Right lung (tissue), 10 donors: ENCODE results near the gene MZT1. TPM values are rescaled to one million over a fixed set of nuclear protein-coding genes. Genes with fewer than 3 reads are reported as not detected.
"Not testable (repeated sequence)": the region's sequence is repeated elsewhere in the genome, so short reads cannot be mapped to it uniquely, and the experiment has no call there.

Experiments
- DNase-seq, 2 donors: peaks; one replicate each; pipeline ENCODE4 v3.0.0-alpha.2; 2013
- long read RNA-seq, 8 donors: transcript quantifications; one replicate each; lab custom pipeline, GENCODE V29; 2026
- polyA plus RNA-seq, 5 donors: library from polyadenylated mRNA; unstranded; fragments of 120-200 nt; gene quantifications; one replicate each; pipeline versions ENCODE4 v1.2.1 to v1.2.3, GENCODE V29; 2013; ENCODE audit warnings: inconsistent platforms in 1 of 5, low replicate concordance in 1 of 5; ENCODE audit not compliant: insufficient read length in 5 of 5, insufficient read depth in 1 of 5

The MZT1 gene, protein sequence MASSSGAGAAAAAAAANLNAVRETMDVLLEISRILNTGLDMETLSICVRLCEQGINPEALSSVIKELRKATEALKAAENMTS
- 10 to 100 TPM; 14.3 to 36.5 (median 20.1) TPM for polyA plus RNA-seq
- long read RNA-seq, donor 1, transcript MZT1-201 (3 exons, 2,299 nt), result major isoform, 15 of 15 reads
- long read RNA-seq, donor 1, partial matches to known transcripts, result 0 of 15 reads
- long read RNA-seq, donor 1, other reads (novel, unspliced or antisense), result 0 of 15 reads
- long read RNA-seq, donor 2, transcript MZT1-201 (3 exons, 2,299 nt), result major isoform, 16 of 16 reads
- long read RNA-seq, donor 2, partial matches to known transcripts, result 0 of 16 reads
- long read RNA-seq, donor 2, other reads (novel, unspliced or antisense), result 0 of 16 reads
- long read RNA-seq, donor 3, transcript MZT1-201 (3 exons, 2,299 nt), result major isoform, 18 of 18 reads
- long read RNA-seq, donor 3, partial matches to known transcripts, result 0 of 18 reads
- long read RNA-seq, donor 3, other reads (novel, unspliced or antisense), result 0 of 18 reads
- long read RNA-seq, donor 4, transcript MZT1-201 (3 exons, 2,299 nt), result major isoform, 12 of 12 reads
- long read RNA-seq, donor 4, partial matches to known transcripts, result 0 of 12 reads
- long read RNA-seq, donor 4, other reads (novel, unspliced or antisense), result 0 of 12 reads
- long read RNA-seq, donor 5, transcript MZT1-201 (3 exons, 2,299 nt), result major isoform, 34 of 34 reads
- long read RNA-seq, donor 5, partial matches to known transcripts, result 0 of 34 reads
- long read RNA-seq, donor 5, other reads (novel, unspliced or antisense), result 0 of 34 reads
- long read RNA-seq, donor 6, transcript MZT1-201 (3 exons, 2,299 nt), result major isoform, 21 of 21 reads
- long read RNA-seq, donor 6, partial matches to known transcripts, result 0 of 21 reads
- long read RNA-seq, donor 6, other reads (novel, unspliced or antisense), result 0 of 21 reads
- long read RNA-seq, donor 7, transcript MZT1-201 (3 exons, 2,299 nt), result major isoform, 12 of 12 reads
- long read RNA-seq, donor 7, partial matches to known transcripts, result 0 of 12 reads
- long read RNA-seq, donor 7, other reads (novel, unspliced or antisense), result 0 of 12 reads
- long read RNA-seq, donor 8, transcript MZT1-201 (3 exons, 2,299 nt), result major isoform, 8 of 8 reads
- long read RNA-seq, donor 8, partial matches to known transcripts, result 0 of 8 reads
- long read RNA-seq, donor 8, other reads (novel, unspliced or antisense), result 0 of 8 reads

DNA sequence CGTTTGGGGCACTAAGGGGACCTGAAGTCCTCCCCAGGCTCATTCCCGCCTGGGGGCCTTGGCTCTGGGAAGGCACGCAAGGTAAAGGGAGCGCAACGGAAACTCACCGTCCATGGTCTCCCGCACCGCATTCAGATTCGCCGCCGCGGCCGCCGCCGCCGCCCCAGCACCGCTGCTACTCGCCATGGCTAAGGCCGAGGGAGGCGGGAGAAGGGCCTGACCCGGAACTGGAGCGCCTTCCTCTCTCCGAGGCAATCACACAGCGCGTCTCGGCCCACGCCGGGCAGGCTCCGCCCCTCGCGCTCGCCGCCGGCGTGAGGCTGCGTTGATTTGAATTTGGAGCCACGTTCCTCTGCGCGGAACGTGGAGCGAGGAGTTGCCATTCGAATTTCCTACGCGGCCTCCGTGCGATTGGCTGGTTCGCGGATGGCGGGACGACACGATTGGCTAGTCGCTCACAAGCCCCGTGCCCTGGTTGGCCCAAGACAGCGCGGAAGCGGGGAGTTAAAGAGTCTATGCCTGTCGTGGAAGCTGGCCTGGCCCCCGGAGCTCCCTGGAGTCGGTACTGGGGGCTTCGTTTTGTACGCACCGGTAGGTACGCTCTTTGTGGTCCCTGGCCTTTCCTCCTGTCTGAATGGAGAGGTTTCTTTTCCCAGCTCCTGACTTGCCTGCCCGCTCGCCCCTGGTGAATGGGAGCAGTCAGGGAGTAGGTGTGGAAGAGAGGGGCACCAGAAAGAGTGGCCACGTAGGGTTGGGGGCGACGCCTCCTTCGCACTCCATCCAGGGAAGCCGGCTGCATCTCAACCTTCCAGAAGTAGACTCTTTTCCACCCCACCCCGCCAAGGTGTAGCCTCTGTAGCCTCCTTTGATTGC, at the start of gene MZT1, which contains the start of gene BORA:
TSS of gene MZT1 (minus strand) at position 213 of the 873 bp plus-strand sequence. CDS start at position 186, 27 bp downstream.
TSS of gene BORA (plus strand) at position 507 of the 873 bp plus-strand sequence. CDS start 1,018 bp downstream, outside the sequence.
- peak; percentile 97 for DNase-seq

DNA sequence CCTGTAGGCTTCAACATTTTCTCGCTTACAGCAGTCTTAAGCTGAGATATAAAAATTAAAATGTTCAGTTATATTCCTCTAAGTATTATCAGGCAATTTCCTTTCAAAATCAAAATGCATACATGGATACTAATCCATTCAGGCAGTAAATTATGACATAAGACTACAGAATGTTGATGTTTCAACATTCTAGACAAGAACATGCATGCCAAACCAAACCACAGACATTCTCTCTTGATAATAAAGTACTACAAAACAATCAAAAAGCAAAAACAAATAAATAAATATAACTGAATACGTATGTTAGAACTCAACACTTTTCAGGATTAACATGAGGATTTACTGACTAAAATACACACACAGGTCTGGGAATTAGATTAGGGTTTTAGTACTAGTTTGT, 46.6 kb upstream of the MZT1 start:
- no peak for DNase-seq

DNA sequence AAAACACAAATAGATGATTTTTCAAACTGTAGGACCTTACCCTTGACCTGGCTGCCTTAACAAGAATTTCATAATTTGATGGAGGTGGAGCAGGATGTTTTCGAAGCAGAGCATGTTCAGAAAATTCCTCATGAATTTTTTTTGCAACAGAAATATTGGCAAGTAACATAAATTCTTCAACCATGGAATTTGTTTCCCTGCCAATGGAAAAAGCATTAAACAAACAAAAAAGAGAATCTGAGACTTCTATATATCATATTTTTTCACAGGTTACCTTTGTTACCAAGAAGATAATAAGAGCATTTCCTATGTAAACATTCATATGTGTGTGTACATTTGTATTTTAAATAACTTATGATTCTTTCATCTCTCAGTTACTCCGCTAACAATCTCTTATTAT, 36.0 kb upstream of the MZT1 start:
- no peak for DNase-seq

DNA sequence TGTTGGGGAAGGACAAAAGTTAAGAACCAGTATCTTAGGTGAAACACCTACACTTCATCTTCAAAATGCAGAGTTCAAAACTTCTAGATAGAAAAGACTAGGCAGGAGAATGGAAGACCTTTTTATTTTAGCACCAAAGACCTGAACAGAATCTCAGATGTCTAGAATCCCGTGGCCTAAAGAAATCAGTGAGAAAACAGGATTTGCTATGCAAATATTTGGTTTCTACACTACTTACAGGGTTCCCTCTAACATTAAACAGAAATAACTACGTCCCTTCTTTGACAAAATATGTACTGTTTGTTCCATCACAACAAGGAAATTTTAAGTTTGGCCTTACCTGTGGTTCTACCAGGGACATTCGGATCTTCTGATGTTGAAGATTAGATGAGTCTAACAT, 32.8 kb upstream of the MZT1 start:
- DNase-seq, result no peak

DNA sequence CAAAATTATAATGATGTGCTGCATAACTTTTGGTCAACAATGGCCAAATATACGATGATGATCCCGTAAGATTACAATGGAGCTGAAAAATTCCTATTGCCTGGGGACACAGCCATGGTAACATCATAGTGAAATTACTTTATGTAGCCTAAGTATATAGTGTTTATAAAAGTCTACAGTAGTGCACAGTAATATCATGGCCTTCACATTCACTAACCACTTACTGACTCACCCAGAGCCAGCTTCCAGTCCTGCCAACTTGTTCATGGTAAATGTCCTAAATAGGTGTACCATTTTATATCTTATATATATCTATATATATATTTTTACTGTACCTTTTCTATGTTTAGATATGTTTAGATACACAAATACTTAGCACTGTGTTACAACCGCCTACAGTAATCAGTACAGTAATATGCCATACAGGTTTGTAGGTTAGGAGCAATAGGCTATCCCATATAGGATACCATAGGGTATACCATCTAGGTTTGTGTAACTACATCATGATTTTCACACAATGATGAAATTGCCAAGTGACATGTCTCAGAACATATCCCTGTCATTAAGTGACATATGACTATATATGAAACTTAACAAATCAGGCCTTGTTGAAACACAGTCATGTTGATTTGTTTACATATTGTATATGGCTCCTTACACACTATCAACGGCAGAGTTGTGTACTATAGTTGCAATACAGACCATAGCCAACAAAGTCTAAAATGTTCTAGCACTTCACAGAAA, 30.5 kb upstream of the MZT1 start:
- DNase-seq, result no peak

DNA sequence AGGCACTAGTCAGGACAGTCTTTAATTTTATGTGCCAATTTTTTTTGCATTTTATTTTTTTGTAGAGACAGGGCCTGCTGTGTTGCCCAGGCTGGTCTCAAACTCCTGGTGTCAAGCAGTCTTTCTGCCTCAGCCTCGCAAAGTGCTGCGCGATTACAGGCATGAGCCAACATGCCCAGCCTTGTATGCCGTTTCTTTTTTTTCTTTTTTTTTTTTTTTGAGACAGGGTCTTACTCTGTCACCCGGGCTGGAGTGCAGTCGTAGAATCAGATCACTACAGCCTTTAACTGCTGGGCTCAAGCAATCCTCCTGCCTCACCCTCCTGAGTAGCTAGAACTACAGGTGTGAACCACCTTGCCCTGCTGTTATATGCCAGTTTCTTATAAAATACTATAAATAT, 26.7 kb upstream of the MZT1 start:
- DNase-seq, result no peak

DNA sequence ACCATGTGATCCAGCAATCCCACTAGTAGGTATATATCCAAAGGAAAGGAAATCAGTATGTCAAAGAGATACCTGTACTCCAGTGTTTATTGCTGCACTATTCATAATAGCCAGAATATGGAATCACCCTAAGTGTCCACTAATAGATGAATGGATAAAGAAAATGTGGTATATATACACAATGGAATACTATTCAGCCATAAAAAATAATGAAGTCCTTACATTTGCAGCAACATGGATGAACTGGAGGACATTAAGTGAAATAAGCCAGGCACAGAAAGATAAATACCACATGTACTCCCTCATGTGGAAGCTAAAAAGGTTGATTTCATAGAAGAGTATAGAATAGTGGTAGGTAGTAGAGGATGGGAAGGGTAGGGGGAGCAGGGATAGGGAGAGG, 23.8 kb upstream of the MZT1 start:
- DNase-seq, result no peak

DNA sequence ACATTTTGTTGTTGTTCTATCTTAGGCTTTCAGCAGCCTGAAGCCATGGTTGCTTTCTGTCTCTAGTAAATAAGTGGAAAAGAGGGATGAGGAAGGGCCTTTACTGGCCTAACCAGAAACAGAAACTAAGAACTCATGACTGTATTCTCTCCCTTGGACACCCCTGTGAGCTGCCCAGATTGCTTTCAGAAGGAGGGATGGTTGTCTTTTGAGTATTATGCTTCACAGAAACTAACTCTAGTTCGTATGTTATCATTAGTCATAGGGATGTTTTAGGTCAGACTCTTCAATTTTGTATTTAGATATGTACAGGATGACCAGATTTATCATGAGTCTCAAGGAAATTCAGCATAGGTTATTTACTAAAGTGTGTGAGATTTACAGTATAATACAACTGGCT, 17.8 kb upstream of the MZT1 start:
- no peak for DNase-seq

DNA sequence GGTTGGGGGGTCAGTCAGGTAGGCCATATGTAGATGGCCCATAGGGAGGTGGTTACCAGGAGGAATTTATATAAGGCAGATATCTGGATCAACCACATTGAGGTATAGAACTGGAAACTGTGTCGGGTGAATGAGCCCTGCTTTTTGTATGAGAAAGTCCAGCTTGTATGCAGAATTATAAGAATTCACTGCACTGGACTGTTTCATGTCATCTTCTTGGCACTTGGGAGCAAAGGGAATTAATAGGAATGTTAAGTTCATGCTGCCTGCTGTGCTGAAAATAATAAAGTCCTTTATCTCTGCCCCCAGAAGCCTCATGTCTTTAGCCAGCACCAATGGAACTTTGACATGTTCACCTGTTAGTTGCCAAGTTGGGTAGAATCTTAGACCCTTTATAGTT, 12.6 kb upstream of the MZT1 start:
- DNase-seq, result no peak

DNA sequence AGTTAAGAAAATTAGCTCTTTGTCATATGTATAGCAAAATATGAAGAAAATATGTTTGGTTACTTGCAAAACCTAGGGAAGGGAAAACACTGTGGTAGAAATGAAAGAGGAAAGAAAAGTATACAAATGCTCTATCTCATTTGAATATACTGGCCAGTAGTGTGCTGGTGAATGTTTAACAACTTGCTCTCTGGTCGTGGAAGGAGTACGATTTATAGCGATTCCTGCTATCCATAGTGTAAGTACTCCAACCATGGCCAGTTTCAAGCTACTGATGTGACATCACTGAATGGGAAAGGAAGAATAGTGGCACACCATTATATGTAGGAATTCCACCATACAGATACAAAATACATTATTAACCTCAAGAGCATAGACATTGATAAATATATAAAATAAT, 9.6 kb upstream of the MZT1 start:
- no peak for DNase-seq

DNA sequence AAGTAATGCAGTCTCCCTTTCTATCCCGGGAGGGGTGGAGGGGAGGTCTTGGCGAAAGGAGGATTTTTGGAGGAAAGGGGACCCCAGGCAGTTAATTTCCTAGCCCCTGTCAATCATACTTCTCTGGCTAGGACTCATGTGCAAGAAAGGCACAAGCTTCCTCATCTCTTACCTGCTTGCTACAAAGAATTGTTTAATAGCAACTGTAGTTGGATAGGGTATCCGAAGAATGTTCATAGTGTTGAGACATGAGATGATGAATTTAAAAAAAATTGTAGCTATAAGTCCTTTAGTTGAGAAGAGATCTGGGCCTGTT, 819 bp upstream of the MZT1 start:
- peak in 1 of 2 donors; percentile 0 for DNase-seq

DNA sequence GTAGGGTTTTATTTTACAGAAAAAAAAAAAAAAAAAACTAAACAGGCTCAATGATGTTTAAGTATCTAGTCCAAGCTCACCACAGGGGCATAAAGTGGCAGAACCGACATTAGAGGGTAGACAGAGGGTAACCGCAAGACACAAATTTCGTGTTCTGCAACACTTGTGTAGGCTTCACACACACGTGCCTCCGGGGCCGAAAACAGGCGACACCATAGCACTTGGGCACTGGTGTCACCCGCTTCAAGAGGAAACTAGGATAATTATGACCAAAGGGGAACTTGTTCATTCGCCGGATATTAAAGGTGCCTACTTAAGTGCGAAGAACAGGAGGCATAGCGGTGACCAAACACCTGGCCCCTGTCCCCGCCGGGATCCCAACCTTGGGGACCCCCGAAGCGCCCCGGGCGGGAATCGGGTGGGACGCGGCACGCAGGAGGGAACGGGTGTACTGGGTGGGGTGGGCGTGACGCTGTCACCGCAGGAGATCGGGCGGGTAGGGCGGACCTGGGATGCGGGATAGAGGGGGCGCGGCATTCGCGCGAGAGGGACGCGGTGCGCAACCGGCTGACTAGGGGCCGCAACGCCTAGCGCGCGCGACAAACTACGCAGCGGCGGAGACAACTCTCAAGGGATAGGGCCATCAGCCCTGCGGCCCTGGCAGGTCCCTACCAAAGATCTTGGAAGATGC, 558 bp downstream of the MZT1 start:
- peak; percentile 14 to 18 for DNase-seq

DNA sequence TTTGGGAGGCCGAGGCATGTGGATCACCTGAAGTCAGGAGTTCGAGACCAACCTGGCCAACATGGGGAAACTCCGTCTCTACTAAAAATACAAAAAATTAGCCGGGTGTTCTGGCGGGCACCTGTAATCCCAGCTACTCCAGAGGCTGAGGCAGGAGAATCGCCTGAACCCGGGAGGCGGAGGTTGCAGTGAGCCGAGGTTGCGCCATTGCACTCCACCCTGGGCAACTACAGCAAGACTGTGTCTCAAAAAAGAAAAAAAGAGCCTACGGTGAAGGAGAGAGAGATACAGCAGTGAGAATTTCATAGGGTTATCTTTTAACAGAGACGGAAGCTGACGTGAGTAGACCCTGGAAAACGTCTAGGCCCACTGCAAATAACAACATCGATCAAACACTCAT, 1.2 kb downstream of the MZT1 start:
- DNase-seq, result not testable (repeated sequence)

DNA sequence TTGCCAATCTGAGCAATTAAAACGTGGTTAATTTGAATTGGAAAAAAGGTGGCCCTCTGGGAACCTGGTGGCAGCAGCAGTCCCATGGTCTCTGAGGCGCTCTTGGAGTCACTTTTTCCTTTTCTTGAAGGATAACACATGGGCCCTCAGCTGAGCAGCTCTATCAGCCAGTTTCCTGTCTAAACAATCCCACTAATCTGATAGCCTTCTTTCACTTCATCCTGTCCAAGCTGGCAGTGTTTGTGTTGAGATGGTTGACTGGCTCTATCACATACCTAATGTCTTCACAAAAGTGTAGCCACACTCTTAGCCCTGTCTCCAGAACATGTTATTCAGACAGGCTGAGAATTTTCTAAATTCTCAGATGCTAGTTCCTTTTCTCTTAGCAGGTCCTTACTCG, 10.7 kb downstream of the MZT1 start:
- DNase-seq, result no peak

DNA sequence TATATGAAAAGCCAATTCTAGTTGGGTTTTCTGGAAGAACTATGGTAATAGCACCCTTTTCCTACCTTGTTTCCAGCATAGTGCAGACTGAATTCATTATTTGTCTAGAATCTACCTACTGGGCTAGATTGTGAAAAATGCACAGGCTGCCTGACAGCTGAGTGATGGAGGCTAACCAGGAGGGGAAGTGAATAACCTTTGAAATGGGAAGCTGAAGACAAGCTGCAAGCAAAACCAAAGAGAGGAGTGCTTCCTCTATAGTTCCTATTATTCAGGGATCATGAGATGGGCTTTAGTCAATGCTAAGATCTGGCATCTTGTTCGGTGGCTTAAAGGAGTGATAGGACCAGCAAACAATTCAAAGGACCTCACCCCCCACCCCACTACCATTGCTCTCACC, 26.9 kb downstream of the MZT1 start:
- no peak for DNase-seq

DNA sequence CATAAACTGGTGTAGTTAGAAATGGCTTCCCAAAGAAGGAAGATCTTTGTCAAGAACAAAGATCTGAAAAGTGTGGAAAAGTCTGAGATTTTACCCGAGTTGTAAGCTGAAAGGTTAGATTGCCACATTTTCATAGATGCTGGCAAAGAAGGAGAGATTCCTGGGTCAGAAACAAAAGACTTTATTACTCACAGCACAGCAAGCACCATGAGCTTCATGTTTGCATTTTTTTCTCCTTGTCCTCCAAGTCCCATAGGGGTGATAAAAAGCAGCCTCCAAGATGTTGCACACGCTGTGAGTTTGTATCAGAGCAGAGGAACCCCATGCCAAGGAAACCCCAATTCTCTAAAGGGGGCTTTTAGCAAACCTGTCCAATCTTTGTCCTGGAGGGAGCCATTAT, 29.3 kb downstream of the MZT1 start:
- no peak for DNase-seq

DNA sequence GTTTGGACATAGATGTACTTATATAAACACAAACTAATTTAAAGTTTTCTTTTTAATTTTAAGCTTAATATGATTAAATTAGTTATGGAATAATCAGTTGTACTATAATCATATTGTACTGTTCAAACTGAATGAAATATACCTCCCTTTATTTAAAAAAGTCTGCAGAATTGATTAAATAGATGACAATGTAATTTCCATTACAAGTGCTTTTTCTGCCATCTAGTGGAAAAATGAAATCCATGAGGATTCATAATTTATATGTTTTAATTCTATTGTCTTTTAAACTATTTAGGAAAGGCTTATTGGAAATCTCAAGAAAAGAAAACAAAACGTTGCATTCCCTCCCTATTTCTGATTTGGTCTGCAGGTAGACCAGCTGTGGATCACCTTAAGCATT, 30.9 kb downstream of the MZT1 start:
- DNase-seq, result no peak

DNA sequence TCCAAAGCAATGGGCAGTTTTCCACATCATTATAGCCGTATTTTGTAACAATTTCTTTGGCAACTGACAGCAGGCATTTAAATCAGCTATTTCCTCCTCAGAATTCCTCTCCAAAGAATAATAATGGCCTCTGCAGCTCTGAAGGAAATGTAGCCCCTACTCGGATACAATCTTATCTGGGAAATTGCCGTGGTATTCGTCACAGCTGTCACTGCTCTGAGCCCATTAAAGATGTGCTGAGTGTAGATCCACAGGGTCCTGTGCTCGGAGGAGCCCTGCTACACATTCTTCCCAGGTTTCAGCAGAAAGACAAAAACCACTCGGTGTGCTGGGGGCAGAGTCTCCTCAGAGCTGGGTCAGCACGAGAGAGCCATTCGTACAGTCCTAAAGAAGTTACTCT, 33.1 kb downstream of the MZT1 start:
- DNase-seq, result no peak

DNA sequence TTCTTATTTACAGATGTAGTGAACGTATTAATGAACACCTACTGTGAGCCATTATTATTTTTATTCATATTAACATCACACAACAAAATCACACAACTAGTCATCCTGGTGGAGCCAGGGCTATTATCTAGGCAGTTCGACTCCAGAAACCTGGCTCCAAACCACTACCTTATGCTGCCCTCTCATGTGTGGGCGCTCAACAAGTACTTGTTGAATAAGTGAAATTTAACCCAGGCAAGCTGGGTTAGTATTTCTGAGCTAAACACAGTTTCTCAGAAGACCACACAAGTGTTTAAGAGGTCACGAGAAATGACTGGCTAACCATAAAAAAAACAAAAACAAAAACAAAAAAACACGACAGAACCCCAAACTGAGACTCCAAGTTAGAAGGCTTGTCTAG, 33.6 kb downstream of the MZT1 start:
- DNase-seq, result no peak
